Activated T-cell treated with anti-CD3 and anti-CD28 coated beads for 48 hours (primary cell): ENCODE results near the gene CCNO.
A peak's percentile ranks its signal among the peaks of the same experiment; 100 is the strongest.

Experiments used
- DNase-seq: peaks from one replicate; pipeline ENCODE4 v3.0.0-alpha.2; 2020; ENCODE audit warnings: low read depth

Gene CCNO, protein sequence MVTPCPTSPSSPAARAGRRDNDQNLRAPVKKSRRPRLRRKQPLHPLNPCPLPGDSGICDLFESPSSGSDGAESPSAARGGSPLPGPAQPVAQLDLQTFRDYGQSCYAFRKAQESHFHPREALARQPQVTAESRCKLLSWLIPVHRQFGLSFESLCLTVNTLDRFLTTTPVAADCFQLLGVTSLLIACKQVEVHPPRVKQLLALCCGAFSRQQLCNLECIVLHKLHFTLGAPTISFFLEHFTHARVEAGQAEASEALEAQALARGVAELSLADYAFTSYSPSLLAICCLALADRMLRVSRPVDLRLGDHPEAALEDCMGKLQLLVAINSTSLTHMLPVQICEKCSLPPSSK

DNA sequence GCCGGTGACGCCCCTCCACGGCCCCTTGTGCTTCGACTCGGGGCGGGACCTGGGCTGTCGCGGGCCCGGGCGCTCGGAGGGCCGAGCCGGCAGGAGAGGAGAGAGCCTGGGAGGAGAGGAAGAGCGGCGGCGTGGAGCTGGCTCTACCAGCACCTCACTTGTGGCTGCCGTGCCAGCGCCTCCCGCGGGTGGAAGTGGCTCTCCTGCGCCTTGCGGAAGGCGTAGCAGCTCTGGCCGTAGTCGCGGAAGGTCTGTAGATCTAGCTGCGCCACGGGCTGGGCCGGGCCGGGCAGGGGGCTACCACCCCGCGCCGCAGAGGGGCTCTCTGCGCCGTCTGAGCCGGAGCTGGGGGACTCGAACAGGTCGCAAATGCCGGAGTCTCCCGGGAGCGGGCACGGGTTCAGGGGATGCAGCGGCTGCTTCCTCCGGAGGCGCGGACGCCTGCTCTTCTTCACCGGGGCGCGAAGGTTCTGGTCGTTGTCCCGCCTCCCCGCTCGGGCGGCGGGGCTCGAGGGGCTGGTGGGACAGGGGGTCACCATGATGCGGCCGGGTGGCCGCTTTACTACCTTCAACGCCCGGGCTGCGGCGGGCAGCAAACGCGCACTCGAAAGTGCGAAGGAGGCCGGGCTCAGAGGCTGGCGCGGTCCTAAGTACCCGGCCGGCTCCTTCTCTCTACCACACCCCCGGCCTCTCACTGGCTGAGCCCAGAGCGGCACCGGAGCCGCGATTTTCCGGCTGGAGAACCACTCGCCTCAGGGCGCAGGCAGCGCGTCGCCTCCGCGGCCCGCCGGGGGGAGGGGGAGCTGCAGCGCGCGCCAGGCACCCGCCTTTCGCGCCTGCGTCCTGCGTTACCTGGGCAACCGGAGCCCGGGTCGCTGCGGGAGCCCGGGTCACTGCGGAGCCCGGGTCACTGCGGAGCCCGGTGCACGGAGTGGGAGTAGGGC, at the start of gene CCNO:
TSS of gene CCNO (minus strand) at position 624 of the 944 bp plus-strand sequence. CDS start at position 539, 85 bp downstream.
- peak; percentile 66 for DNase-seq

- no peak for DNase-seq
These were observed 45.4 kb upstream of the CCNO start for GRCh38 chr5:55278778-55279177.

- no peak for DNase-seq
These were observed 43.4 kb upstream of the CCNO start for GRCh38 chr5:55276771-55277170.

DNA sequence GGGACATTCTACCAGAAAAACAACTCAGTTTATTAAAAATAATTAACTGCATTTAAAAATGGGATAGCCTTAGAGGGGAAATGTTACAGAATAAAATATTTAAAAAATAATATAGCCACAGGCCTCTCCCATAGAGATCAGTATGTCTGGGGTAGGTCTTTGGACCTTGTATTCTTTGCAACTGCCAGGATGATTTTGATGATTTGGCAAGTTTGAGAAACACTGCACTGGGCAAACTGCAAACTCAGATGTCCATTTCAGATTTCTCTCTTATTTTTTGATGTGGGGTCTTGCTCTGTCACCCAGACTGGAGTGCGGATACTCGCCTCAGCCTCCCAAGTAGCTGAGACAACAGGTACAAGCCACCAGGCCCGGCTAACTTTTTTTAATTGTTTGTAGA, 24.9 kb upstream of the CCNO start:
- no peak for DNase-seq

- no peak for DNase-seq
These were observed 21.4 kb upstream of the CCNO start for GRCh38 chr5:55254802-55255201.

DNA sequence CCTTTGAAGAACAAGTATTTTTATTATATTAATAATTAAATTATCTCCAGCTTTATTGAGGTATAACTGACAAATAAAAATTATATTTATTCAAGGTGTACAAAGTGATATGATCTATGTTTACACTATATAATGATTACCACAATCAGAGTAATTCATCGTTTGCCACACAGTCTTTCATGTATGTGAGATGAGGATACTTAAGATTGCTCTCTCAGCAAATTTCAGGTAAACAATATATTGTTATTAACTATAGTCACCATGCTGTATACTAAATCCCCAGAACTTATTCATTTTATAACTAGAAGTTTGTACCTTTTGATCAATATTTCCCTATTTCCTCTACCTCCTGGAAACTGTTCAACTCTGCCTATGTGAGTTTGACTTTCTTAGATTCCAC, 16.7 kb upstream of the CCNO start:
- no peak for DNase-seq

DNA sequence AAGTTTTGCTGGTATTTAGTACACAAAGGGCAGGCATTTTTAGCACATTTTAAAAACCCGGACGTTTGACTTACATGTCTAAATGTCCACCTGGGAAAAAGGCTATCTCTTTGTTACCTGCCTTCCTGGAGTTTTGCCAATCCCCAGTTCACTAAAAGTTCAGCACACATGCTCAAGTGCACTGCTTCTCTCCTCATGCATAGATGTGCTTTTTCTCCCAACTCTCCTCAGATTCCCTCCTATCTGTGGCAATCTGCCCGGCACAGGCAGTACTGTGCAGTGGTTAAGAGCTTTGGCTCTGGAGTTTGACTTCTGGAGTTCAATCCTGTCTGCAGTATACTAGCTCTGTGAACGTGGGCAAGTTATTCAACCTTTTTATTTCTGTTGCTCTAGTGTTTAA, 8.3 kb upstream of the CCNO start:
- no peak for DNase-seq

GRCh38 chr5:55236800-55237199, 3.4 kb upstream of the CCNO start:
- no peak for DNase-seq

- no peak for DNase-seq
These were observed 803 bp upstream of the CCNO start for GRCh38 chr5:55234121-55234700.

- DNase-seq = no peak
These were observed 980 bp downstream of the CCNO start for GRCh38 chr5:55232271-55232984.

DNA sequence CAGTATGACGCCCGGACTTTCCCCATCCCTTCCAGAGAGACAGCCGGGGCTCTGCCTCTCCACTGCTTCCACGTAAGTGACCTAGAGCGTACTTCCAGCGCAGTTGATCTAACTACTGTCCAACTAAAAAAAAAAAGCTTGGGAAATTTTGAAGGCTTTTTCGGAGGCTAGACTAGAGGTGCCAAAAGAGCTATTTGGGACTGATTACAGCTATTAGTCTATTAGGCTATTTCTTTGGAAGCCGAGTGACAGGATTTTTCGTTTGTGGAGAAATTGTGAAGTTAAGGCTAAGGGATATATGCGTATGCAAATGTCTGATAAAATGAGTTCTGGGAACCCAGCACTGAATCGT, 1.5 kb downstream of the CCNO start:
- no peak for DNase-seq

DNA sequence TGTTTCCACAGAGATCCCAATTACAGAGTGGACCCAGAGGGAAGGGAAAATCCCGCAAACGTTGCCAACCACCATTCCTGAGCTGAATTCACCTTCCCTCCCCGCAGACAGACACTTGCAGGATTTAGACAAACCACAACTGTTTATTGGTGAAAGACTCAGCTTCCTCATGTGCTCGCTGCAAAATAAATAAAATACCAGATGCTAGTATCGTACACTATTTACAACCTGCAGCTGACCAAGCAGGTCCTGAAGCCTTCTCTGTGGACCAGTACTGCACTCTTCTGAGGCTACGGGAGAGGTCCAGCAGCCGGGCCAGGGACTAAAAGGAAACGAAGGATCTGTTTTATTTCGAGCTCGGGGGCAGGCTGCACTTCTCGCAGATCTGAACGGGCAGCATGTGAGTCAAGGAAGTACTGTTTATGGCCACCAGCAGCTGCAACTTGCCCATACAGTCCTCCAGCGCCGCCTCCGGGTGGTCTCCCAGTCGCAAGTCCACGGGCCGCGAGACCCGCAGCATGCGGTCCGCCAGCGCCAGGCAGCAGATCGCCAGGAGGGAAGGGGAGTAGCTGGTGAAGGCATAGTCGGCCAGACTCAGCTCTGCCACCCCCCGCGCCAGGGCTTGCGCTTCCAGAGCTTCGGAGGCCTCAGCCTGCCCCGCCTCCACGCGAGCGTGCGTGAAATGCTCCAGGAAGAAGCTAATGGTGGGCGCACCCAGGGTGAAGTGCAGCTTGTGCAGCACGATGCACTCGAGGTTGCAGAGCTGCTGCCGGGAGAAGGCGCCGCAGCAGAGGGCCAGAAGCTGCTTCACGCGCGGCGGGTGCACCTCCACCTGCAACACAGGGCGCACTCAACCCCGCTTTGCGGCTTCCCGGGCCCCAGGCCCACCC, 2.1 kb downstream of the CCNO start:
- DNase-seq = no peak

GRCh38 chr5:55230086-55230629, 3.2 kb downstream of the CCNO start:
- no peak for DNase-seq

DNA sequence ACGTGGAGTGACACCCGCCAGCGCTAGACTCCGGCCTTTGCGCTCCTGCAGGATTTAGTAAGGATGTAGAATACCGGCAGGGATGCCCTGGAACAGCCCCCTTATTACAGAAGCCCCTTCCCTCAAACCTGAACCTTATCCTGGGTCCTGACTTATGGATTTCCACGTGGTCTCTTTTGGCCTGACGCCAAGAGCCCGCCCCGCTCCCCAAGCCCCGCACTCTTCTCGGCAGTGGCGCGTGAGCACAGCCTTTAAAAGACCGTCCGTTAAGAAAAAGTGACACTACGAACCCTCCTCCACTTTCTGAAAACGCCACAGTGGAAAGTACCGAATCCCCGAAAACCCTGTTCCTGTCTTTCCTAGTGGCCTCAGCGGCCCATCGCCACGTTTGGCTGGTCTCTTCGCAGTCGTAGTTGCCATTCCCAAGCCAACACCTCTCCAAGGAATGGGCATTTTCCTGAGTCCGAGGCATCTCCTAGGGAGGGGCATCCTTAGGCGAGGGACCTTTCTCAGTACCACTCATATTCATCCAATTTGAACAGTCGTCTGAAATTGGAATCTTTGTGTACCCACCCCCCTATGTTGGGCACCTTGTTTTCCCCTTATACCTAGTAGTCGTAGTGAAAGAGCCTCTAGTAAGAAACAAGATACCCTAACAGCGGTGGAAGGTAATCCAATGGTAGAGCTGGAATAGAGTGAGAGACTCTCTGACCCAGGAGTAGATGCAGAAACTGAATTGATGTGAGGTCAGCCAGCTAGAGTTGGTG, 5.6 kb downstream of the CCNO start:
- no peak for DNase-seq

- peak; percentile 65 for DNase-seq
These were observed 6.3 kb downstream of the CCNO start, which contains the start of gene MCIDAS for GRCh38 chr5:55226934-55227663. Gene MCIDAS (minus strand): TSS chr5:55227315. CDS start chr5:55227138, 177 bp downstream.

DNA sequence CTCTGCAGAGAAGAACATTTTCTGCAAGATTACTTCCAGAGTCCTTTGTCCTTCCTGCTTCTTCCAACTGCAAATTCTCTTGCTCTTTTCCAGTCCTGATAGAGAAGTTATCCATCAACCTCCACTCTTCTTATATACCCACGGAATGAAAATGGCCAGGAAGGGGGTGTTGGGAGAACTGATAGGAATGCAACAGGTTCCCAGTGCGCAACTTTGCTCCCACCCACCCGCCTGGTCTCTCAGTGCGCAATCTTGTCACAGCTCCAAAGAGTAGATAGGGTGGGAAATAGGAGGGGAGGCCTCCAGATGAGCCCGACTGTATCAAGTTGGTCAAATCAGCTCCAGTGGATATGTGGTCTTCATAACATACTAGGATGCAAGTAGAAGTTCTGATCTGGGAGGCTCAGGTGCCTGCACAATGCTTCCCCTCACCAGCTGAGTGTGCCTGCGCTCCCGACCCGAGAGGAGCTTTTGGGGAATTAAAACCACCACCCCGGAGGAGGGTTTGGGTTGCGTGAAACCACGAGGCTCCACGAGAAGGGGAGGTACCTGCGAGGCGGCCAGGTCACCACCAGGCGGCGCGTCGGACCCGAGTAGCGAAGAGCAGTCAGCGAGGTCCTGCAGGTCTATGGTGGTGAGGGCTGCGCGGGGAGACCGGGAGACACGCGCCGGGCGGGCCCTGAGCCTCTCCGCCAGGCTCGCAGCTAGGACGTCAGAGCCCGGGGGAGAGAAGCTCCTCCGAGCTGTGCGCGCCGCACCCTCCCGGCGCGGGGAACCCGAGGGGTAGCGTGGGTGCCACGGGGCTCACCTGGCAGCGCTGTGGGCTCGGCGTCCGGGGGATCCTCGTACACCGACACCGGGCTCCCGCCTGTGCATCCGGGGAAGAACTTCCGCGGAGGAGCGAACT, 7.1 kb downstream of the CCNO start:
- peak; percentile 73 for DNase-seq

GRCh38 chr5:55225346-55225745, 8.1 kb downstream of the CCNO start:
- DNase-seq = no peak

- no peak for DNase-seq
These were observed 9.6 kb downstream of the CCNO start for GRCh38 chr5:55223812-55224240.
